ENCODE measurements around the gene CFAP54.

DNA sequence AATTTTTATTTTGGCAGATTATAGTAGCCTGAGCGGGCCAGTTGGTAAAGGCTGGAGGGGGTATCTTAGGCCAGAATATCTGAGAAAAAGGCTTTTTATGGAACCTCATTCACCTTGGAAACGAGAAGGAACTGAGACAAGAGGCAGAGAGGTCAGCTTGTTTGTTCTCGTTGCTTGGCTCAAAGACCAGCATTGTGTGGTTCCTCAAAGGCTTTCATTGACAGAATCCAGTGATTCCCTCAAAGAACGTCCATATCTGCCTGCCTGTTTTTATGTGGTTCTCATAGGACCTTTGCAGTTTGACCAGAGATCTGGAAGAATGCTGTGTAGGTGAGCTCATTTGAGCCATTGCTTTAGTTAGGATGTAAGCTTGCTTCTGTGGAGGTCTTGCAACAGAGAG lies 117.3 kb downstream of the CFAP54 start:
- TF ChIP-seq EZH2 (IDR thresholded peaks at IDR 0.05; ENCODE audit: borderline replicate concordance, low read length): no peak
- TF ChIP-seq, protein P1, sequence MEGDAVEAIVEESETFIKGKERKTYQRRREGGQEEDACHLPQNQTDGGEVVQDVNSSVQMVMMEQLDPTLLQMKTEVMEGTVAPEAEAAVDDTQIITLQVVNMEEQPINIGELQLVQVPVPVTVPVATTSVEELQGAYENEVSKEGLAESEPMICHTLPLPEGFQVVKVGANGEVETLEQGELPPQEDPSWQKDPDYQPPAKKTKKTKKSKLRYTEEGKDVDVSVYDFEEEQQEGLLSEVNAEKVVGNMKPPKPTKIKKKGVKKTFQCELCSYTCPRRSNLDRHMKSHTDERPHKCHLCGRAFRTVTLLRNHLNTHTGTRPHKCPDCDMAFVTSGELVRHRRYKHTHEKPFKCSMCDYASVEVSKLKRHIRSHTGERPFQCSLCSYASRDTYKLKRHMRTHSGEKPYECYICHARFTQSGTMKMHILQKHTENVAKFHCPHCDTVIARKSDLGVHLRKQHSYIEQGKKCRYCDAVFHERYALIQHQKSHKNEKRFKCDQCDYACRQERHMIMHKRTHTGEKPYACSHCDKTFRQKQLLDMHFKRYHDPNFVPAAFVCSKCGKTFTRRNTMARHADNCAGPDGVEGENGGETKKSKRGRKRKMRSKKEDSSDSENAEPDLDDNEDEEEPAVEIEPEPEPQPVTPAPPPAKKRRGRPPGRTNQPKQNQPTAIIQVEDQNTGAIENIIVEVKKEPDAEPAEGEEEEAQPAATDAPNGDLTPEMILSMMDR (conservative IDR thresholded peaks at IDR 0.05 in 1 of 2, IDR thresholded peaks at IDR 0.05 in 1 of 2; ENCODE audit: extremely low read depth in 1 of 2, insufficient read depth in 1 of 2, low read depth in 1 of 2, low read length in 2 of 2): no peak

Measured in mammary epithelial cell (primary cell).